HG02870 (cell line): ENCODE data around the gene OPA3.
"Not testable (repeated sequence)": the region's sequence is repeated elsewhere in the genome, so short reads cannot be mapped to it uniquely, and the experiment has no call there.

Source experiments
- ATAC-seq: cut with Tn5 transposase; IDR thresholded peaks from one replicate; pipeline ENCODE4 v1.9.1; 2021; ENCODE audit warnings: mild to moderate bottlenecking, moderate library complexity; ENCODE audit not compliant: unreplicated experiment

The OPA3 gene

GRCh38 chr19:45584332-45585157 is at the start of gene OPA3:
TSS of gene OPA3 (minus strand) at chr19:45584802. CDS start at chr19:45584764, 38 bp downstream.
- peak; percentile 82 for ATAC-seq

GRCh38 chr19:45632468-45633196 is 48.0 kb upstream of the OPA3 start:
- no peak for ATAC-seq

- no peak for ATAC-seq
Observed at GRCh38 chr19:45630463-45630862, 45.9 kb upstream of the OPA3 start.

GRCh38 chr19:45629704-45630103 is 45.1 kb upstream of the OPA3 start:
- ATAC-seq = no peak

GRCh38 chr19:45628219-45628618 is 43.6 kb upstream of the OPA3 start:
- ATAC-seq = not testable (repeated sequence)

- ATAC-seq = no peak
Observed at GRCh38 chr19:45623984-45624383, 39.4 kb upstream of the OPA3 start.

GRCh38 chr19:45621976-45622503 is 37.4 kb upstream of the OPA3 start:
- no peak for ATAC-seq

- no peak for ATAC-seq
Observed at GRCh38 chr19:45621389-45621788, 36.8 kb upstream of the OPA3 start.

- no peak for ATAC-seq
Observed at GRCh38 chr19:45616704-45617017, 32.1 kb upstream of the OPA3 start.

GRCh38 chr19:45615795-45616703 is 31.4 kb upstream of the OPA3 start:
- no peak for ATAC-seq

GRCh38 chr19:45615056-45615455 is 30.5 kb upstream of the OPA3 start:
- ATAC-seq = not testable (repeated sequence)

GRCh38 chr19:45613926-45614725 is 29.5 kb upstream of the OPA3 start:
- peak; percentile 75 for ATAC-seq

GRCh38 chr19:45608948-45609347 is 24.3 kb upstream of the OPA3 start:
- no peak for ATAC-seq

- no peak for ATAC-seq
Observed at GRCh38 chr19:45607071-45608029, 22.7 kb upstream of the OPA3 start.

GRCh38 chr19:45601524-45602374 is 17.1 kb upstream of the OPA3 start, which contains the start of gene GPR4:
TSS of gene GPR4 (minus strand) at chr19:45602212. CDS start at chr19:45591866, 10,346 bp downstream.
- ATAC-seq = no peak

GRCh38 chr19:45601115-45601514 is 16.5 kb upstream of the OPA3 start:
- no peak for ATAC-seq

- no peak for ATAC-seq
Observed at GRCh38 chr19:45600340-45600885, 15.8 kb upstream of the OPA3 start.

GRCh38 chr19:45599286-45599685 is 14.7 kb upstream of the OPA3 start:
- no peak for ATAC-seq
